WTC11 (cell line): Measurements from ENCODE around the gene IRS2. TPM values are rescaled to one million over a fixed set of nuclear protein-coding genes. Genes with fewer than 3 reads are reported as not detected.
A peak's percentile ranks its signal among the peaks of the same experiment; 100 is the strongest.

ENCODE experiments used
- ATAC-seq: fragments of 200-7000 bp; cut with Tn5 transposase; 2 replicates; pipeline ENCODE4 v1.10.0; 2021; ENCODE audit warnings: mild to moderate bottlenecking, moderate library complexity
- CTCF ChIA-PET: fragments of 300-600 bp; sonication (Branson Sonifier 250); formaldehyde crosslinking; loops from one replicate; lab custom pipeline; 2021; ENCODE audit warnings: antibody characterized with exemption; lab: Charles Lee
- POLR2A ChIA-PET: fragments of 350-600 bp; sonication (Branson Sonifier 250); formaldehyde crosslinking; loops from one replicate; lab custom pipeline; 2021; ENCODE audit warnings: antibody characterized with exemption; lab: Charles Lee
- DNase-seq: peaks from one replicate; pipeline ENCODE4 v3.0.0; 2021; ENCODE audit warnings: low spot score
- H3K27ac Mint-ChIP-seq: 2 replicates; pipeline ENCODE4 v1.8.0; 2021; ENCODE audit warnings: mixed read lengths
- H3K27me3 Mint-ChIP-seq: 2 replicates; pipeline ENCODE4 v1.8.0; 2021; ENCODE audit warnings: low read depth, mild to moderate bottlenecking, moderate library complexity, mixed read lengths
- H3K36me3 Mint-ChIP-seq: 2 replicates; pipeline ENCODE4 v1.8.0; 2021; ENCODE audit warnings: mixed read lengths
- H3K4me1 Mint-ChIP-seq: 2 replicates; pipeline ENCODE4 v1.8.0; 2022; ENCODE audit warnings: mixed read lengths
- H3K4me3 Mint-ChIP-seq: 2 replicates; pipeline ENCODE4 v1.8.0; 2021; ENCODE audit warnings: mild to moderate bottlenecking, moderate library complexity, mixed read lengths
- H3K9me3 Mint-ChIP-seq: 2 replicates; pipeline ENCODE4 v1.8.0; 2021; ENCODE audit warnings: mixed read lengths
- AR ChIP-seq: fragments of 250-450 bp; sonication (Bioruptor Pico); IDR thresholded peaks from 2 replicates; pipeline ENCODE4 v1.9.0; 2021; ENCODE audit warnings: mild to moderate bottlenecking
- ATF2 ChIP-seq: sonication (generic); formaldehyde crosslinking; IDR thresholded peaks from 2 replicates; pipeline ENCODE4 v1.8.1; 2022; ENCODE audit warnings: low read depth, missing genetic modification reagents, borderline replicate concordance
- ATF6 ChIP-seq: sonication (generic); formaldehyde crosslinking; IDR thresholded peaks from 2 replicates; pipeline ENCODE4 v1.8.1; 2023; ENCODE audit warnings: mild to moderate bottlenecking, missing genetic modification reagents
- ELF4 ChIP-seq: sonication (generic); formaldehyde crosslinking; IDR thresholded peaks from 2 replicates; pipeline ENCODE4 v1.8.1; 2022; ENCODE audit warnings: low read depth, mild to moderate bottlenecking, moderate library complexity, missing genetic modification reagents
- HMGXB4 ChIP-seq: sonication (generic); formaldehyde crosslinking; IDR thresholded peaks from 2 replicates; pipeline ENCODE4 v1.8.1; 2023; ENCODE audit warnings: mild to moderate bottlenecking, moderate library complexity, missing genetic modification reagents
- IRF2 ChIP-seq: sonication (generic); formaldehyde crosslinking; IDR thresholded peaks from 2 replicates; pipeline ENCODE4 v1.8.0; 2022; ENCODE audit warnings: low read depth, missing genetic modification reagents, borderline replicate concordance
- MXD4 ChIP-seq: fragments of 250-450 bp; sonication (Bioruptor Pico); IDR thresholded peaks from 2 replicates; pipeline ENCODE4 v1.8.0; 2021; ENCODE audit warnings: mild to moderate bottlenecking, moderate library complexity, borderline replicate concordance
- MYBL2 ChIP-seq: sonication (generic); formaldehyde crosslinking; IDR thresholded peaks from 2 replicates; pipeline ENCODE4 v1.8.1; 2023; ENCODE audit warnings: mild to moderate bottlenecking, moderate library complexity, missing genetic modification reagents
- NR2C2 ChIP-seq: sonication (generic); formaldehyde crosslinking; IDR thresholded peaks from 2 replicates; pipeline ENCODE4 v1.8.0; 2022; ENCODE audit warnings: mild to moderate bottlenecking, missing genetic modification reagents
- PRDM15 ChIP-seq: sonication (generic); formaldehyde crosslinking; IDR thresholded peaks from 2 replicates; pipeline ENCODE4 v1.8.0; 2022; ENCODE audit warnings: missing genetic modification reagents
- PREB ChIP-seq: sonication (generic); formaldehyde crosslinking; IDR thresholded peaks from 2 replicates; pipeline ENCODE4 v1.8.1; 2022; ENCODE audit warnings: mild to moderate bottlenecking, missing genetic modification reagents, moderate library complexity, borderline replicate concordance
- RORB ChIP-seq: fragments of 250-450 bp; sonication (Bioruptor Pico); IDR thresholded peaks from 2 replicates; pipeline ENCODE4 v1.9.0; 2021; ENCODE audit warnings: mild to moderate bottlenecking
- SMAD4 ChIP-seq: sonication (generic); formaldehyde crosslinking; IDR thresholded peaks from 2 replicates; pipeline ENCODE4 v1.8.0; 2022; ENCODE audit warnings: mild to moderate bottlenecking, missing genetic modification reagents
- SOX15 ChIP-seq: fragments of 250-450 bp; sonication (Bioruptor Pico); IDR thresholded peaks from 2 replicates; pipeline ENCODE4 v1.9.0; 2021; ENCODE audit warnings: mild to moderate bottlenecking
- STAT6 ChIP-seq: sonication (generic); formaldehyde crosslinking; conservative IDR thresholded peaks from 2 replicates; pipeline ENCODE4 v1.8.1; 2023; ENCODE audit warnings: mild to moderate bottlenecking, low read depth, missing genetic modification reagents, moderate library complexity
- TP53 ChIP-seq: sonication (generic); formaldehyde crosslinking; IDR thresholded peaks from 2 replicates; pipeline ENCODE4 v1.8.1; 2023; ENCODE audit warnings: mild to moderate bottlenecking, missing genetic modification reagents
- ZNF416 ChIP-seq: fragments of 250-450 bp; sonication (Bioruptor Pico); IDR thresholded peaks from 2 replicates; pipeline ENCODE4 v1.9.0; 2021; ENCODE audit warnings: mild to moderate bottlenecking, inconsistent platforms
- ZNF671 ChIP-seq: fragments of 250-450 bp; sonication (Bioruptor Pico); IDR thresholded peaks from 2 replicates; pipeline ENCODE4 v1.8.0; 2021; ENCODE audit warnings: mild to moderate bottlenecking
- total RNA-seq: library from RNA; stranded (reverse); gene quantifications from 3 replicates; pipeline ENCODE4 v1.2.3, GENCODE V29; 2021

IRS2 gene
- total RNA-seq, 1 experiment from 2014 or later = 20.5 TPM

- no peak for TF ChIP-seq PREB (CRISPR knock-in tag)
- no peak for TF ChIP-seq SMAD4 (CRISPR knock-in tag)
- TF ChIP-seq MYBL2 (CRISPR knock-in tag) = no peak
- TF ChIP-seq ATF2 = no peak
Observed at GRCh38 chr13:109781384-109782065, 4.9 kb downstream of the IRS2 start (continued).

GRCh38 chr13:109780845-109781383, 5.5 kb downstream of the IRS2 start:
- ChIA-PET CTCF (interaction anchor here (1.1 kb wide), 1 partner anchor 820 kb away, joined by 3 read pairs; no protein-coding TSS in a partner anchor), POLR2A (interaction anchor here (0.9 kb wide), 1 partner anchor 10 kb away, joined by 3 read pairs; no protein-coding TSS in a partner anchor)
- Mint-ChIP-seq H3K9me3 (no peaks in the 10 kb centered on the region), H3K27me3 (no peaks in the 10 kb centered on the region), H3K4me3 (peak overlapping the region; percentile 61), H3K4me1 (peaks cover 47% of the 10 kb centered on the region), H3K36me3 (peaks cover 11% of the 10 kb centered on the region), H3K27ac (peak overlapping the region; percentile 17)
- ATAC-seq = no peak
- no peak for DNase-seq
- no peak for TF ChIP-seq AR
- TF ChIP-seq ELF4 (CRISPR knock-in tag) = no peak
- no peak for TF ChIP-seq TP53 (CRISPR knock-in tag)
- TF ChIP-seq SOX15 (CRISPR knock-in tag) = no peak
- TF ChIP-seq MXD4 (CRISPR knock-in tag) = no peak
- TF ChIP-seq ZNF416 (CRISPR knock-in tag) = no peak
- no peak for TF ChIP-seq NR2C2
- no peak for TF ChIP-seq ATF6
- no peak for TF ChIP-seq RORB
- no peak for TF ChIP-seq IRF2
- no peak for TF ChIP-seq PRDM15 (CRISPR knock-in tag)
- TF ChIP-seq STAT6 (CRISPR knock-in tag) = no peak
- no peak for TF ChIP-seq ZNF671 (CRISPR knock-in tag)
- no peak for TF ChIP-seq HMGXB4
